Liver (tissue), 9 donors: ENCODE results near the gene RGS7. TPM values are rescaled to one million over a fixed set of nuclear protein-coding genes. Genes with fewer than 3 reads are reported as not detected.

Source experiments
- DNase-seq: peaks from one replicate; pipeline ENCODE4 v3.0.0-alpha.2; 2017; ENCODE audit warnings: low spot score
- H3K27ac ChIP-seq, 2 donors: one replicate each; pipeline ENCODE4 v1.7.0; 2013; ENCODE audit warnings: inconsistent platforms in 2 of 2, low read length in 2 of 2, control low read depth in 1 of 2, low read depth in 1 of 2, mild to moderate bottlenecking in 1 of 2
- H3K27me3 ChIP-seq, 4 donors: one replicate each; pipeline versions ENCODE4 v1.6.1 to v1.7.0; 2013; ENCODE audit warnings: low read length in 3 of 4, inconsistent platforms in 1 of 4, mild to moderate bottlenecking in 1 of 4, moderate library complexity in 1 of 4; ENCODE audit not compliant: control insufficient read depth in 4 of 4, insufficient read depth in 4 of 4
- H3K36me3 ChIP-seq, 4 donors: one replicate each; pipeline versions ENCODE4 v1.6.1 to v1.7.0; 2013; ENCODE audit warnings: low read length in 3 of 4, mild to moderate bottlenecking in 3 of 4, low read depth in 1 of 4, moderate library complexity in 1 of 4; ENCODE audit not compliant: control insufficient read depth in 4 of 4, insufficient read depth in 3 of 4
- H3K4me1 ChIP-seq, 4 donors: one replicate each; pipeline versions ENCODE4 v1.6.1 to v1.7.0; 2013; ENCODE audit warnings: low read length in 3 of 4, mild to moderate bottlenecking in 3 of 4, moderate library complexity in 1 of 4; ENCODE audit not compliant: control insufficient read depth in 4 of 4, insufficient read depth in 4 of 4
- H3K4me3 ChIP-seq, 3 donors: one replicate each; pipeline versions ENCODE4 v1.6.1 to v1.7.0; 2013; ENCODE audit warnings: low read length in 3 of 3, control low read depth in 1 of 3, low read depth in 1 of 3, mild to moderate bottlenecking in 1 of 3
- H3K9ac ChIP-seq, 2 donors: one replicate each; pipeline ENCODE4 v1.7.0; 2013; ENCODE audit warnings: low read length in 2 of 2, mild to moderate bottlenecking in 2 of 2, moderate library complexity in 2 of 2, control low read depth in 1 of 2, low read depth in 1 of 2
- H3K9me3 ChIP-seq, 4 donors: one replicate each; pipeline versions ENCODE4 v1.6.1 to v1.7.0; 2013; ENCODE audit warnings: low read length in 3 of 4; ENCODE audit not compliant: control insufficient read depth in 4 of 4
- FOXA1 ChIP-seq: IDR thresholded peaks from 2 replicates; pipeline ENCODE4 v1.6.1; 2016; ENCODE audit warnings: antibody characterized with exemption
- GABPA ChIP-seq, 2 donors: IDR thresholded peaks in 1 of 2; conservative IDR thresholded peaks in 1 of 2; 2 replicates each; pipeline ENCODE4 v1.6.1; 2016; ENCODE audit warnings: antibody characterized with exemption in 2 of 2, mild to moderate bottlenecking in 1 of 2, moderate library complexity in 1 of 2
- HNF4A ChIP-seq, 2 donors: conservative IDR thresholded peaks; 2 replicates each; pipeline ENCODE4 v1.6.1; 2016; ENCODE audit warnings: antibody characterized with exemption in 2 of 2, mild to moderate bottlenecking in 2 of 2
- HNF4G ChIP-seq: IDR thresholded peaks from 2 replicates; pipeline ENCODE4 v1.6.1; 2016; ENCODE audit warnings: antibody characterized with exemption
- JUND ChIP-seq, 2 donors: IDR thresholded peaks; 2 replicates each; pipeline ENCODE4 v1.6.1; 2016; ENCODE audit warnings: antibody characterized with exemption in 2 of 2
- MAX ChIP-seq: IDR thresholded peaks from 2 replicates; pipeline ENCODE4 v1.6.1; 2016; ENCODE audit warnings: antibody characterized with exemption
- NR2F2 ChIP-seq: IDR thresholded peaks from 2 replicates; pipeline ENCODE4 v1.6.1; 2016; ENCODE audit warnings: antibody characterized with exemption
- RAD21 ChIP-seq, 2 donors: IDR thresholded peaks; 2 replicates each; pipeline ENCODE4 v1.6.1; 2016; ENCODE audit warnings: antibody characterized with exemption in 2 of 2, mild to moderate bottlenecking in 2 of 2
- REST ChIP-seq: IDR thresholded peaks from 2 replicates; pipeline ENCODE4 v1.6.1; 2016; ENCODE audit warnings: antibody characterized with exemption, mild to moderate bottlenecking
- RXRA ChIP-seq, 2 donors: IDR thresholded peaks; 2 replicates each; pipeline ENCODE4 v1.6.1; 2017 to 2018; ENCODE audit warnings: antibody characterized with exemption in 2 of 2, mild to moderate bottlenecking in 1 of 2
- SP1 ChIP-seq: IDR thresholded peaks from 2 replicates; pipeline ENCODE4 v1.6.1; 2018; ENCODE audit warnings: antibody characterized with exemption, mild to moderate bottlenecking
- TAF1 ChIP-seq: conservative IDR thresholded peaks from 2 replicates; pipeline ENCODE4 v1.6.1; 2016; ENCODE audit warnings: antibody characterized with exemption, mild to moderate bottlenecking
- whole genome bisulfite sequencing: extraction: QIAGEN DNeasy Blood & Tissue Kit; methylation state at CpG from one replicate; pipeline ENCODE4 v1.1.7; 2013; 5-methylcytosine and 5-hydroxymethylcytosine counted together
- polyA plus RNA-seq, 2 donors: library from polyadenylated mRNA; stranded (reverse) in 1 of 2; unstranded in 1 of 2; fragments of 200-250 nt in 1 of 2; fragments of >200 nt in 1 of 2; fragmentation: Nextera tagmentation in 1 of 2; extraction: Ambion mirVana in 1 of 2; gene quantifications; one replicate each; pipeline versions ENCODE4 v1.2.1 to v1.2.3, GENCODE V29; 2013 to 2015
- total RNA-seq, 2 donors: library from RNA; depleted of rRNA; stranded (reverse); fragments of >200 nt; gene quantifications; one replicate each; pipeline ENCODE4 v1.2.3, GENCODE V29; 2014
- TF ChIP-seq, protein P1 (sequence below): IDR thresholded peaks from 2 replicates; pipeline ENCODE4 v1.6.1; 2016; ENCODE audit warnings: antibody characterized with exemption
- TF ChIP-seq, protein P2 (sequence below): fragments of 150-350 bp; IDR thresholded peaks from 2 replicates; pipeline ENCODE4 v1.5.1; 2017; ENCODE audit warnings: improper control_type of control experiment, low read depth, low read length; ENCODE audit not compliant: missing input control
- TF ChIP-seq, protein P3 (sequence below): IDR thresholded peaks from 2 replicates; pipeline ENCODE4 v1.6.1; 2016; ENCODE audit warnings: antibody characterized with exemption
- donor health status: healthy.
- donor health status: healthy.
- donor health status: healthy.
- donor health status: healthy.
- donor health status: healthy.

The RGS7 gene
- total and polyA plus RNA-seq, 4 donors = 0.05 to 0.18 TPM; not detected in 2

GRCh38 chr1:241317676-241318075 is 39.3 kb downstream of the RGS7 start:
- Histone ChIP-seq H3K27me3 (no peaks in the 10 kb centered on the region), H3K36me3 (no peaks in the 10 kb centered on the region), H3K9me3 (no peaks in the 10 kb centered on the region), H3K9ac (no peak overlapping the region), H3K4me3 (no peak overlapping the region), H3K27ac (no peak overlapping the region), H3K4me1 (no peaks in the 10 kb centered on the region)
- TF ChIP-seq SP1 (no peak), REST (no peak), RAD21 (IDR thresholded peaks at IDR 0.05) (no peak), RXRA (IDR thresholded peaks at IDR 0.05) (no peak), NR2F2 (no peak), JUND (IDR thresholded peaks at IDR 0.05) (no peak), TAF1 (no peak), FOXA1 (no peak), MAX (no peak)
- TF ChIP-seq, protein P1, sequence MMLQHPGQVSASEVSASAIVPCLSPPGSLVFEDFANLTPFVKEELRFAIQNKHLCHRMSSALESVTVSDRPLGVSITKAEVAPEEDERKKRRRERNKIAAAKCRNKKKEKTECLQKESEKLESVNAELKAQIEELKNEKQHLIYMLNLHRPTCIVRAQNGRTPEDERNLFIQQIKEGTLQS = no peak
- 67% methylated on average over 2 of the region's 2 CpGs for WGBS
- no peak for DNase-seq

- TF ChIP-seq RAD21 (IDR thresholded peaks at IDR 0.05) (no peak), HNF4A (conservative IDR thresholded peaks at IDR 0.05) (no peak), REST (no peak), HNF4G (no peak), FOXA1 (no peak), GABPA (IDR thresholded peaks at IDR 0.05 in 1 of 2, conservative IDR thresholded peaks at IDR 0.05 in 1 of 2) (no peak), JUND (IDR thresholded peaks at IDR 0.05) (no peak), MAX (no peak), RXRA (IDR thresholded peaks at IDR 0.05) (no peak), TAF1 (no peak), SP1 (no peak)
- TF ChIP-seq, protein P2, sequence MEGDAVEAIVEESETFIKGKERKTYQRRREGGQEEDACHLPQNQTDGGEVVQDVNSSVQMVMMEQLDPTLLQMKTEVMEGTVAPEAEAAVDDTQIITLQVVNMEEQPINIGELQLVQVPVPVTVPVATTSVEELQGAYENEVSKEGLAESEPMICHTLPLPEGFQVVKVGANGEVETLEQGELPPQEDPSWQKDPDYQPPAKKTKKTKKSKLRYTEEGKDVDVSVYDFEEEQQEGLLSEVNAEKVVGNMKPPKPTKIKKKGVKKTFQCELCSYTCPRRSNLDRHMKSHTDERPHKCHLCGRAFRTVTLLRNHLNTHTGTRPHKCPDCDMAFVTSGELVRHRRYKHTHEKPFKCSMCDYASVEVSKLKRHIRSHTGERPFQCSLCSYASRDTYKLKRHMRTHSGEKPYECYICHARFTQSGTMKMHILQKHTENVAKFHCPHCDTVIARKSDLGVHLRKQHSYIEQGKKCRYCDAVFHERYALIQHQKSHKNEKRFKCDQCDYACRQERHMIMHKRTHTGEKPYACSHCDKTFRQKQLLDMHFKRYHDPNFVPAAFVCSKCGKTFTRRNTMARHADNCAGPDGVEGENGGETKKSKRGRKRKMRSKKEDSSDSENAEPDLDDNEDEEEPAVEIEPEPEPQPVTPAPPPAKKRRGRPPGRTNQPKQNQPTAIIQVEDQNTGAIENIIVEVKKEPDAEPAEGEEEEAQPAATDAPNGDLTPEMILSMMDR = no peak
- TF ChIP-seq, protein P1 = no peak
- TF ChIP-seq, protein P3, sequence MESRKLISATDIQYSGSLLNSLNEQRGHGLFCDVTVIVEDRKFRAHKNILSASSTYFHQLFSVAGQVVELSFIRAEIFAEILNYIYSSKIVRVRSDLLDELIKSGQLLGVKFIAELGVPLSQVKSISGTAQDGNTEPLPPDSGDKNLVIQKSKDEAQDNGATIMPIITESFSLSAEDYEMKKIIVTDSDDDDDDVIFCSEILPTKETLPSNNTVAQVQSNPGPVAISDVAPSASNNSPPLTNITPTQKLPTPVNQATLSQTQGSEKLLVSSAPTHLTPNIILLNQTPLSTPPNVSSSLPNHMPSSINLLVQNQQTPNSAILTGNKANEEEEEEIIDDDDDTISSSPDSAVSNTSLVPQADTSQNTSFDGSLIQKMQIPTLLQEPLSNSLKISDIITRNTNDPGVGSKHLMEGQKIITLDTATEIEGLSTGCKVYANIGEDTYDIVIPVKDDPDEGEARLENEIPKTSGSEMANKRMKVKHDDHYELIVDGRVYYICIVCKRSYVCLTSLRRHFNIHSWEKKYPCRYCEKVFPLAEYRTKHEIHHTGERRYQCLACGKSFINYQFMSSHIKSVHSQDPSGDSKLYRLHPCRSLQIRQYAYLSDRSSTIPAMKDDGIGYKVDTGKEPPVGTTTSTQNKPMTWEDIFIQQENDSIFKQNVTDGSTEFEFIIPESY = no peak
- no peaks in the 10 kb centered on the region for H3K9me3 ChIP-seq
- no peaks in the 10 kb centered on the region for H3K36me3 ChIP-seq
- H3K4me3 ChIP-seq = no peak overlapping the region
- 62% methylated on average over 3 of the region's 3 CpGs for WGBS
- H3K27me3 ChIP-seq = no peaks in the 10 kb centered on the region
- no peak overlapping the region for H3K27ac ChIP-seq
- no peak overlapping the region for H3K9ac ChIP-seq
- H3K4me1 ChIP-seq = no peaks in the 10 kb centered on the region
- DNase-seq = no peak
These were observed 40.6 kb downstream of the RGS7 start for GRCh38 chr1:241316372-241316771.
